SK-N-SH treated with all-trans-retinoic acid at 6 μM for 48 hours (cell line): Measurements from ENCODE around the gene PTPRN2.

ENCODE experiments used
- ATAC-seq: fragments of 200-7000 bp; cut with Tn5 transposase; 3 replicates; pipeline ENCODE4 v1.9.1; 2020; ENCODE audit warnings: mild to moderate bottlenecking, moderate library complexity
- ARNTL ChIP-seq: fragments of 450-650 bp; formaldehyde crosslinking; IDR thresholded peaks from 2 replicates; pipeline ENCODE4 v1.5.0; 2020; ENCODE audit warnings: low read depth, mild to moderate bottlenecking, moderate library complexity, borderline replicate concordance
- BACH2 ChIP-seq: fragments of 250-450 bp; sonication (Bioruptor Pico); IDR thresholded peaks from 2 replicates; pipeline ENCODE4 v1.9.0; 2021; ENCODE audit warnings: mild to moderate bottlenecking, borderline replicate concordance
- CSDC2 ChIP-seq: fragments of 250-450 bp; sonication (Bioruptor Pico); IDR thresholded peaks from 2 replicates; pipeline ENCODE4 v1.5.0; 2020; ENCODE audit warnings: mild to moderate bottlenecking, moderate library complexity
- CSRNP3 ChIP-seq: fragments of 250-450 bp; sonication (Bioruptor Pico); IDR thresholded peaks from 2 replicates; pipeline ENCODE4 v1.5.1; 2021; ENCODE audit warnings: mild to moderate bottlenecking, moderate library complexity
- ESRRG ChIP-seq: fragments of 250-450 bp; sonication (Bioruptor Pico); IDR thresholded peaks from 2 replicates; pipeline ENCODE4 v1.6.1; 2021; ENCODE audit warnings: mild to moderate bottlenecking
- ISL1 ChIP-seq: fragments of 250-450 bp; sonication (Bioruptor Pico); IDR thresholded peaks from 2 replicates; pipeline ENCODE4 v2.1.2; 2022; ENCODE audit warnings: mild to moderate bottlenecking, moderate library complexity
- OSR1 ChIP-seq: fragments of 250-450 bp; sonication (Bioruptor Pico); IDR thresholded peaks from 2 replicates; pipeline ENCODE4 v1.8.0; 2022; ENCODE audit warnings: moderate library complexity, mild to moderate bottlenecking, inconsistent platforms
- PATZ1 ChIP-seq: fragments of 250-450 bp; sonication (Bioruptor Pico); IDR thresholded peaks from 2 replicates; pipeline ENCODE4 v1.8.0; 2020; ENCODE audit warnings: mild to moderate bottlenecking, moderate library complexity, borderline replicate concordance
- PPARA ChIP-seq: fragments of 250-450 bp; sonication (Bioruptor Pico); IDR thresholded peaks from 2 replicates; pipeline ENCODE4 v1.5.0; 2020; ENCODE audit warnings: mild to moderate bottlenecking, borderline replicate concordance
- SNAI2 ChIP-seq: fragments of 250-450 bp; sonication (Bioruptor Pico); IDR thresholded peaks from 2 replicates; pipeline ENCODE4 v1.5.0; 2020; ENCODE audit warnings: mild to moderate bottlenecking, moderate library complexity
- TCF4 ChIP-seq: fragments of 250-450 bp; sonication (Bioruptor Pico); IDR thresholded peaks from 2 replicates; pipeline ENCODE4 v1.8.0; 2021; ENCODE audit warnings: mild to moderate bottlenecking, moderate library complexity, borderline replicate concordance
- TOX ChIP-seq: fragments of 250-450 bp; sonication (Bioruptor Pico); IDR thresholded peaks from 2 replicates; pipeline ENCODE4 v1.8.0; 2021; ENCODE audit warnings: mild to moderate bottlenecking, moderate library complexity, borderline replicate concordance
- TSHZ2 ChIP-seq: fragments of 250-450 bp; sonication (Bioruptor Pico); IDR thresholded peaks from 2 replicates; pipeline ENCODE4 v1.5.0; 2020; ENCODE audit warnings: mild to moderate bottlenecking, moderate library complexity
- ZC3H10 ChIP-seq: fragments of 250-450 bp; sonication (Bioruptor Pico); IDR thresholded peaks from 2 replicates; pipeline ENCODE4 v1.5.1; 2021; ENCODE audit warnings: mild to moderate bottlenecking, moderate library complexity
- ZFP3 ChIP-seq: fragments of 250-450 bp; sonication (Bioruptor Pico); IDR thresholded peaks from 2 replicates; pipeline ENCODE4 v1.5.0; 2020; ENCODE audit warnings: mild to moderate bottlenecking, moderate library complexity
- ZFP30 ChIP-seq: fragments of 450-650 bp; formaldehyde crosslinking; IDR thresholded peaks from 2 replicates; pipeline ENCODE4 v1.5.0; 2022; ENCODE audit warnings: mild to moderate bottlenecking, moderate library complexity
- ZNF565 ChIP-seq: fragments of 450-650 bp; formaldehyde crosslinking; conservative IDR thresholded peaks from 2 replicates; pipeline ENCODE4 v1.5.0; 2020; ENCODE audit warnings: low read depth, mild to moderate bottlenecking, moderate library complexity
- ZNF70 ChIP-seq: fragments of 450-650 bp; formaldehyde crosslinking; IDR thresholded peaks from 2 replicates; pipeline ENCODE4 v1.5.0; 2020; ENCODE audit warnings: mild to moderate bottlenecking, moderate library complexity
- ZNF8 ChIP-seq: fragments of 450-650 bp; formaldehyde crosslinking; IDR thresholded peaks from 2 replicates; pipeline ENCODE4 v1.5.0; 2020; ENCODE audit warnings: mild to moderate bottlenecking, moderate library complexity
- TF ChIP-seq, protein P1 (sequence below): fragments of 250-450 bp; sonication (Bioruptor Pico); IDR thresholded peaks from 2 replicates; pipeline ENCODE4 v1.5.1; 2020; ENCODE audit warnings: low read depth, mild to moderate bottlenecking, moderate library complexity

Gene PTPRN2

DNA sequence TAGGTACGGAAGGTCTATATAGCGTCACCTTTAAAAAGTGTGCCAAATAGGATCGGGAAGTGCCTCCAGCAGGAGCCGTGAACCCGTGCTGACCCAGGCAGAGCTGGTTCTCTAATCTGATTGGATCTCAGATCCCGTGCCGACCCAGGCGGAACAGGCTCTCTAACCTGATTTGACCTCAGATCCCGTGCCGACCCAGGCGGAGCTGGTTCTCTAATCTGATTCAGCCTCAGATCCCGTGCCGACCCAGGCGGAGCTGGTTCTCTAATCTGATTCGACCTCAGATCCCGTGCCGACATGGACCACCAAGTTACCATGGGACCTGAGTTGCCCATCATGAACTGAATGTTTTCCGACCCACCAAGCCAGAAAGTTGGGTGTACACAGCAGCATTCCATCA, 463.9 kb downstream of the PTPRN2 start:
- ATAC-seq = no peak
- TF ChIP-seq TSHZ2 (CRISPR knock-in tag) (no peak), ISL1 (CRISPR knock-in tag) (no peak), CSRNP3 (CRISPR knock-in tag) (no peak), CSDC2 (CRISPR knock-in tag) (no peak), ZFP3 (CRISPR knock-in tag) (no peak), TOX (CRISPR knock-in tag) (no peak), BACH2 (CRISPR knock-in tag) (no peak)
- TF ChIP-seq, all 23 proteins: peak for 0

- ATAC-seq = no peak
- TF ChIP-seq PPARA (CRISPR knock-in tag) = no peak
- no peak for TF ChIP-seq OSR1 (CRISPR knock-in tag)
- no peak for TF ChIP-seq ARNTL (CRISPR knock-in tag)
- TF ChIP-seq ZC3H10 (CRISPR knock-in tag) = no peak
- no peak for TF ChIP-seq ZNF70 (CRISPR knock-in tag)
- TF ChIP-seq ISL1 (CRISPR knock-in tag) = no peak
- TF ChIP-seq BACH2 (CRISPR knock-in tag) = no peak
- no peak for TF ChIP-seq TOX (CRISPR knock-in tag)
- no peak for TF ChIP-seq ESRRG (CRISPR knock-in tag)
- TF ChIP-seq ZFP30 (CRISPR knock-in tag) = no peak
- TF ChIP-seq ZFP3 (CRISPR knock-in tag) = no peak
- TF ChIP-seq TCF4 (CRISPR knock-in tag) = no peak
- no peak for TF ChIP-seq PATZ1 (CRISPR knock-in tag)
- no peak for TF ChIP-seq ZNF8 (CRISPR knock-in tag)
These were observed 464.4 kb downstream of the PTPRN2 start for GRCh38 chr7:158123214-158123613.

DNA sequence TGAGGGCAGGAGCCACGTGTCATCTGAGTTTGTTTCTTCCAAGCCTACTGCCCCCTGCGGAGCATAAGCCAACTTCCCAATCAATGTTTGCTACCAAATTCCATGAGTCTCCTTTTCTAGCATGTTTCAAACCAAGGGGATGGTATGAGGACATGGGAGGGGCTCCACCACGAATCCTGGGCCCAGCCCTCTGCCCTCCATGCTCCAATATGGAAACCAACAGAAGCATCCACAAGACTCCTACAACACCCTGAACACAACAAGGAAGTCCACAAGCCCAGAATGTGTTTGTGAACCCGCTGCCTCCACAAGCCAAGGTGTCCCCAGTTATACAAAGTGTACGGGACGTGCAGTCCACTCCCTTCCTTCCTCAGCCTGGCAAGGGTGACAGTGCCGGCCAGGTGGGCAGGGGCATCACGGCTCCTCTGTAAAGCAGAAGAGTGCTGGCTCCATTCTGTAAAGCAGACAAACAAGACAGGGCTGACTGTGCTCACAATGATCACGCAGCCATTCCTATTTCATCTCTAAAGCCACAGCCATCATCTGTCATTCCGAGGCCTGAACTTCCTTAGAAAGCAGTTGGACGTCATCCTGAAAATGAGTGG, 466.1 kb downstream of the PTPRN2 start:
- TF ChIP-seq ZNF565 (CRISPR knock-in tag) (no peak), ZFP3 (CRISPR knock-in tag) (no peak), BACH2 (CRISPR knock-in tag) (no peak), ZNF70 (CRISPR knock-in tag) (no peak), ESRRG (CRISPR knock-in tag) (no peak), ZFP30 (CRISPR knock-in tag) (no peak), SNAI2 (CRISPR knock-in tag) (no peak), ZNF8 (CRISPR knock-in tag) (no peak), TOX (CRISPR knock-in tag) (no peak), CSRNP3 (CRISPR knock-in tag) (no peak), TSHZ2 (CRISPR knock-in tag) (no peak), PATZ1 (CRISPR knock-in tag) (no peak), ARNTL (CRISPR knock-in tag) (no peak), PPARA (CRISPR knock-in tag) (no peak), OSR1 (CRISPR knock-in tag) (no peak)
- TF ChIP-seq, protein P1, sequence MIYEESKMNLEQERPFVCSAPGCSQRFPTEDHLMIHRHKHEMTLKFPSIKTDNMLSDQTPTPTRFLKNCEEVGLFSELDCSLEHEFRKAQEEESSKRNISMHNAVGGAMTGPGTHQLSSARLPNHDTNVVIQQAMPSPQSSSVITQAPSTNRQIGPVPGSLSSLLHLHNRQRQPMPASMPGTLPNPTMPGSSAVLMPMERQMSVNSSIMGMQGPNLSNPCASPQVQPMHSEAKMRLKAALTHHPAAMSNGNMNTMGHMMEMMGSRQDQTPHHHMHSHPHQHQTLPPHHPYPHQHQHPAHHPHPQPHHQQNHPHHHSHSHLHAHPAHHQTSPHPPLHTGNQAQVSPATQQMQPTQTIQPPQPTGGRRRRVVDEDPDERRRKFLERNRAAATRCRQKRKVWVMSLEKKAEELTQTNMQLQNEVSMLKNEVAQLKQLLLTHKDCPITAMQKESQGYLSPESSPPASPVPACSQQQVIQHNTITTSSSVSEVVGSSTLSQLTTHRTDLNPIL = no peak
- TF ChIP-seq, all 23 proteins: peak for 0
- ATAC-seq = no peak
